Measurements from ENCODE around the gene ZNF436. TPM values are rescaled to one million over a fixed set of nuclear protein-coding genes. Genes with fewer than 3 reads are reported as not detected.

The ZNF436 gene
- polyA plus RNA-seq, 1 of the 3 experiments (the other 2 are of a cell fraction): 5.0 TPM

GRCh38 chr1:23343221-23344110 is 26.2 kb downstream of the ZNF436 start (continued):
- TF ChIP-seq ZBTB33 (IDR thresholded peaks at IDR 0.05; ENCODE audit: borderline replicate concordance, low read depth) (no peak), YY1 (IDR thresholded peaks at IDR 0.05; ENCODE audit: low read depth) (no peak), SIN3A (IDR thresholded peaks at IDR 0.05; ENCODE audit: borderline replicate concordance, low read depth, low read length) (peak; percentile 42; the same call in 1 of the 2 replicates), EP300 (IDR thresholded peaks at IDR 0.05; ENCODE audit: borderline replicate concordance in 1 of 2, low read depth in 1 of 2, low read length in 1 of 2) (0 out of 4 replicates have a peak, but pooled peaks of 1 of the 2 experiments have one; percentile 7), GABPA (IDR thresholded peaks at IDR 0.05; ENCODE audit: low read depth) (no peak), NRF1 (IDR thresholded peaks at IDR 0.05; ENCODE audit: low read depth, low read length) (no peak), TAF1 (IDR thresholded peaks at IDR 0.05; ENCODE audit: borderline replicate concordance, low read depth, low read length) (peak; percentile 1; the same call in 1 of the 2 replicates), FOSL2 (IDR thresholded peaks at IDR 0.05; ENCODE audit: borderline replicate concordance, low read depth) (peak; percentile 40; the same call in 1 of the 2 replicates), PBX3 (IDR thresholded peaks at IDR 0.05) (peak; percentile 6; the same call in 1 of the 2 replicates), EZH2phosphoT487 (IDR thresholded peaks at IDR 0.05; ENCODE audit: borderline replicate concordance, low read depth) (no peak), TEAD4 (IDR thresholded peaks at IDR 0.05; ENCODE audit: borderline replicate concordance, insufficient read depth) (no peak), NFIC (IDR thresholded peaks at IDR 0.05; ENCODE audit: borderline replicate concordance) (no peak), CHD2 (IDR thresholded peaks at IDR 0.05; ENCODE audit: low read length, partially characterized antibody) (no peak), MXI1 (IDR thresholded peaks at IDR 0.05; ENCODE audit: low read depth, low read length) (no peak), MAX (IDR thresholded peaks at IDR 0.05; ENCODE audit: low read depth) (peak; percentile 5; the same call in 1 of the 2 replicates), FOXJ3 (CRISPR knock-in tag; IDR thresholded peaks at IDR 0.05) (no peak; the same call in 1 of the 2 replicates), JUND (IDR thresholded peaks at IDR 0.05) (peak; percentile 15; the same call in 1 of the 2 replicates), ELF1 (IDR thresholded peaks at IDR 0.05) (no peak), RCOR1 (IDR thresholded peaks at IDR 0.05; ENCODE audit: low read length) (no peak), POLR2AphosphoS5 (IDR thresholded peaks at IDR 0.05; ENCODE audit: low read depth, low read length) (peak; percentile 64; the same call in 1 of the 2 replicates), TCF12 (IDR thresholded peaks at IDR 0.05) (no peak), IRF3 (IDR thresholded peaks at IDR 0.05; ENCODE audit: low read depth, low read length) (no peak), FOXM1 (IDR thresholded peaks at IDR 0.05; ENCODE audit: low read depth) (no peak), MEF2A (IDR thresholded peaks at IDR 0.05; ENCODE audit: borderline replicate concordance, low read depth) (no peak)
- TF ChIP-seq, protein P1, sequence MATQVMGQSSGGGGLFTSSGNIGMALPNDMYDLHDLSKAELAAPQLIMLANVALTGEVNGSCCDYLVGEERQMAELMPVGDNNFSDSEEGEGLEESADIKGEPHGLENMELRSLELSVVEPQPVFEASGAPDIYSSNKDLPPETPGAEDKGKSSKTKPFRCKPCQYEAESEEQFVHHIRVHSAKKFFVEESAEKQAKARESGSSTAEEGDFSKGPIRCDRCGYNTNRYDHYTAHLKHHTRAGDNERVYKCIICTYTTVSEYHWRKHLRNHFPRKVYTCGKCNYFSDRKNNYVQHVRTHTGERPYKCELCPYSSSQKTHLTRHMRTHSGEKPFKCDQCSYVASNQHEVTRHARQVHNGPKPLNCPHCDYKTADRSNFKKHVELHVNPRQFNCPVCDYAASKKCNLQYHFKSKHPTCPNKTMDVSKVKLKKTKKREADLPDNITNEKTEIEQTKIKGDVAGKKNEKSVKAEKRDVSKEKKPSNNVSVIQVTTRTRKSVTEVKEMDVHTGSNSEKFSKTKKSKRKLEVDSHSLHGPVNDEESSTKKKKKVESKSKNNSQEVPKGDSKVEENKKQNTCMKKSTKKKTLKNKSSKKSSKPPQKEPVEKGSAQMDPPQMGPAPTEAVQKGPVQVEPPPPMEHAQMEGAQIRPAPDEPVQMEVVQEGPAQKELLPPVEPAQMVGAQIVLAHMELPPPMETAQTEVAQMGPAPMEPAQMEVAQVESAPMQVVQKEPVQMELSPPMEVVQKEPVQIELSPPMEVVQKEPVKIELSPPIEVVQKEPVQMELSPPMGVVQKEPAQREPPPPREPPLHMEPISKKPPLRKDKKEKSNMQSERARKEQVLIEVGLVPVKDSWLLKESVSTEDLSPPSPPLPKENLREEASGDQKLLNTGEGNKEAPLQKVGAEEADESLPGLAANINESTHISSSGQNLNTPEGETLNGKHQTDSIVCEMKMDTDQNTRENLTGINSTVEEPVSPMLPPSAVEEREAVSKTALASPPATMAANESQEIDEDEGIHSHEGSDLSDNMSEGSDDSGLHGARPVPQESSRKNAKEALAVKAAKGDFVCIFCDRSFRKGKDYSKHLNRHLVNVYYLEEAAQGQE (IDR thresholded peaks at IDR 0.05; ENCODE audit: low read depth, low read length): no peak
- TF ChIP-seq, protein P2, sequence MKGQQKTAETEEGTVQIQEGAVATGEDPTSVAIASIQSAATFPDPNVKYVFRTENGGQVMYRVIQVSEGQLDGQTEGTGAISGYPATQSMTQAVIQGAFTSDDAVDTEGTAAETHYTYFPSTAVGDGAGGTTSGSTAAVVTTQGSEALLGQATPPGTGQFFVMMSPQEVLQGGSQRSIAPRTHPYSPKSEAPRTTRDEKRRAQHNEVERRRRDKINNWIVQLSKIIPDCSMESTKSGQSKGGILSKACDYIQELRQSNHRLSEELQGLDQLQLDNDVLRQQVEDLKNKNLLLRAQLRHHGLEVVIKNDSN (IDR thresholded peaks at IDR 0.05; ENCODE audit: borderline replicate concordance, low read depth): no peak

All from SK-N-SH (cell line).